NCI-H460 (cell line): ENCODE data around the gene VPS13C. TPM values are rescaled to one million over a fixed set of nuclear protein-coding genes. Genes with fewer than 3 reads are reported as not detected.

Experiments
- DNase-seq: peaks from one replicate; pipeline ENCODE4 v3.0.0-alpha.2; 2016; ENCODE audit warnings: low read depth; ENCODE audit errors: extremely low read depth
- total RNA-seq: library from RNA; depleted of rRNA; stranded (reverse); fragments of >200 nt; shearing (Covaris generic); gene quantifications from 2 replicates; pipeline ENCODE4 v1.2.3, GENCODE V29; 2014; rRNA removed

The VPS13C gene
- total RNA-seq, 1 experiment from 2014 or later = 37.6 TPM

GRCh38 chr15:61828008-61828407 is 232.2 kb downstream of the VPS13C start:
- no peak for DNase-seq

- no peak for DNase-seq
Observed at GRCh38 chr15:61827131-61827530, 233.1 kb downstream of the VPS13C start.

- DNase-seq = no peak
Observed at GRCh38 chr15:61824291-61824690, 236.0 kb downstream of the VPS13C start.

GRCh38 chr15:61822511-61822910 is 237.7 kb downstream of the VPS13C start:
- DNase-seq = no peak

GRCh38 chr15:61820951-61821350 is 239.3 kb downstream of the VPS13C start:
- DNase-seq = no peak

- no peak for DNase-seq
Observed at GRCh38 chr15:61820212-61820611, 240.0 kb downstream of the VPS13C start.

- DNase-seq = no peak
Observed at GRCh38 chr15:61819386-61819785, 240.9 kb downstream of the VPS13C start.

- no peak for DNase-seq
Observed at GRCh38 chr15:61818801-61819200, 241.4 kb downstream of the VPS13C start.

GRCh38 chr15:61816856-61817255 is 243.4 kb downstream of the VPS13C start:
- DNase-seq = no peak

GRCh38 chr15:61815356-61816083 is 244.7 kb downstream of the VPS13C start:
- DNase-seq = no peak

GRCh38 chr15:61812476-61812875 is 247.8 kb downstream of the VPS13C start:
- no peak for DNase-seq

GRCh38 chr15:61811952-61812351 is 248.3 kb downstream of the VPS13C start:
- no peak for DNase-seq

- DNase-seq = no peak
Observed at GRCh38 chr15:61809216-61809615, 251.0 kb downstream of the VPS13C start.

- no peak for DNase-seq
Observed at GRCh38 chr15:61807281-61807929, 252.8 kb downstream of the VPS13C start.

Other genes with a start within 250 kb of the VPS13C start
- 0.63 and 0.72 TPM in 2 replicates for gene C2CD4A, start 6.5 kb upstream of the VPS13C start, total RNA-seq
- gene C2CD4B, start 104.8 kb upstream of the VPS13C start, total RNA-seq = 0.32 and 0.40 TPM in 2 replicates